Heart left ventricle (tissue), 16 donors: ENCODE data around the gene CRIP1. TPM values are rescaled to one million over a fixed set of nuclear protein-coding genes. Genes with fewer than 3 reads are reported as not detected.
A peak's percentile ranks its signal among the peaks of the same experiment; 100 is the strongest.

ENCODE experiments used
- ATAC-seq, 4 donors: fragments of 200-7000 bp; cut with Tn5 transposase; one replicate each; pipeline ENCODE4 v1.9.1; 2020 to 2022; ENCODE audit warnings: moderate library complexity in 4 of 4, mild to moderate bottlenecking in 3 of 4, moderate number of reproducible peaks in 1 of 4
- DNase-seq, 5 donors: peaks; one replicate each; pipeline ENCODE4 v3.0.0-alpha.2; 2020
- H3K27ac ChIP-seq, 12 donors: fragments of 200-600 bp; sonication (generic) in 4 of 12; one replicate each; pipeline versions ENCODE4 v1.5.0 to v1.8.0; 2016 to 2022; ENCODE audit warnings: mild to moderate bottlenecking in 2 of 12
- H3K27me3 ChIP-seq, 9 donors: fragments of 200-600 bp; sonication (generic) in 2 of 9; one replicate each; pipeline versions ENCODE4 v1.5.1 to v1.8.0; 2016 to 2022; ENCODE audit warnings: mild to moderate bottlenecking in 3 of 9
- H3K36me3 ChIP-seq, 9 donors: fragments of 200-600 bp; sonication (generic) in 2 of 9; one replicate each; pipeline versions ENCODE4 v1.5.0 to v1.8.0; 2018 to 2022; ENCODE audit warnings: mild to moderate bottlenecking in 2 of 9
- H3K4me1 ChIP-seq, 12 donors: fragments of 200-600 bp; sonication (generic) in 4 of 12; one replicate each; pipeline versions ENCODE4 v1.5.0 to v1.8.0; 2016 to 2022; ENCODE audit warnings: mild to moderate bottlenecking in 3 of 12
- H3K4me3 ChIP-seq, 12 donors: fragments of 200-600 bp; sonication (generic) in 4 of 12; one replicate each; pipeline versions ENCODE4 v1.5.0 to v1.8.0; 2017 to 2022; ENCODE audit warnings: mild to moderate bottlenecking in 9 of 12, moderate library complexity in 4 of 12
- H3K9me3 ChIP-seq, 12 donors: fragments of 200-600 bp; sonication (generic) in 4 of 12; one replicate each; pipeline versions ENCODE4 v1.5.0 to v1.8.0; 2016 to 2022; ENCODE audit warnings: mild to moderate bottlenecking in 1 of 12
- POLR2A ChIP-seq, 2 donors: fragments of 450-650 bp; IDR thresholded peaks; one replicate each; pipeline ENCODE4 v1.6.1; 2017; ENCODE audit warnings: antibody characterized with exemption in 2 of 2, mild to moderate bottlenecking in 2 of 2, moderate library complexity in 2 of 2
- WGBS, 4 donors: extraction: QIAGEN DNeasy Blood & Tissue Kit in 2 of 4; methylation state at CpG; one replicate each; pipeline versions ENCODE4 v1.1.5 to v1.1.7; 2013 to 2018; 5-methylcytosine and 5-hydroxymethylcytosine counted together
- intact Hi-C, 10 donors: fragments of 100-400 bp; cut with DNase I; formaldehyde crosslinking; loops; one replicate each; pipeline versions ENCODE4 v1.11.1 to v1.14.2; 2022
- polyA plus RNA-seq, 2 donors: library from polyadenylated mRNA; stranded (reverse); fragments of 200-250 nt; gene quantifications; one replicate each; pipeline ENCODE4 v1.2.3, GENCODE V29; 2013
- total RNA-seq, 9 donors: library from RNA; depleted of rRNA in 2 of 9; stranded (reverse); fragments of >200 nt in 2 of 9; fragmentation: NEBNext Ultra II Directional in 3 of 9; extraction: Animal tissue kit (Norgen Biotek cat#: 25700) in 3 of 9; gene quantifications; one replicate each; pipeline versions ENCODE4 v1.1.0 to v1.2.4, GENCODE V29; 2016 to 2023
- TF ChIP-seq, protein P1 (sequence below), 12 donors: fragments of 200-600 bp; sonication (generic) in 4 of 12; IDR thresholded peaks; one replicate each; pipeline versions ENCODE4 v1.5.0 to v1.8.0; 2018 to 2022; ENCODE audit warnings: antibody characterized with exemption in 12 of 12, mild to moderate bottlenecking in 5 of 12
- donor health status: ischemic (EF 13 %, LVEDD 7.1; RV severe dilation, severe dysfunction).
- donor health status: healthy with polysubstance abuse.
- donor health status: DM: no; HTN: yes; CAD: no.
- donor health status: DM: no; HTN: no; CAD: no.
- donor health status: ischemic (EF 25% LVEDD 6.9; RV normal size, moderate dysfunction).
- donor health status: ischemic (EF 25% LVEDD 5.7; RV mildly dilated, moderate dysfunction).
- donor health status: healthy.
- donor health status: DM: yes; HTN: yes; CAD: no.
- donor health status: ischemic (EF 35%, LVEDD 5.7; RV mildly dilated, moderate dysfunction).
- donor health status: nonischemic (EF 11% LVEDD 7.7; RV severe dilation, severe dysfunction).
- donor health status: DM: yes; HTN: yes; CAD: no.
- donor health status: PGD.
- donor health status: ischemic (EF 29% LVEDD 5.4; RV normal size, mild dysfunction).
- donor health status: nonischemic (EF 23%, LVEDD 6.1; RV moderate dilation, normal function).

CRIP1 gene
- total and polyA plus RNA-seq, 11 donors = 12.1 to 195 (median 62.3) TPM

DNA sequence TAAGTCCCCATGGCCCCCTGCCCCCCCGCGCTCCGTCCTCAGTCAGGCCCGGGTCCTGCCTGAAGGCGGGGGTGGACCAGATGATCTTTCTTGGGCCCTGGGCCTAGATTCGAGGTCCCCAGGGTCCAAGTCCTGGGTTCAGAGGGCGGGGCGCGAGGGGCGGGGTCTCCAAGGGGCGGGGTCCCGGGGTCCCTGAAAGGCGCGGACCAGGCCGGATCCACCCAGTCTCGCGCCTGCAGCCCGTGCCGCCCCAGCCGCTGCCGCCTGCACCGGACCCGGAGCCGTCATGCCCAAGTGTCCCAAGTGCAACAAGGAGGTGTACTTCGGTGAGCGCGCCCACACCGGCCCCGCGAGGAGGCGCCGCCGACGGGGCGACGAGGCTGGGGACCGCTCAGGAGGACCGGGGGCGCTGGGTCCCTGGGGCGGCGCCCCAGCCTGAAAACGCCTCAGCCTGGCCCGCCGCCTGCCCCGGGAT is 325 bp downstream of the CRIP1 start:
- Histone ChIP-seq H3K9me3 (no peaks in the 10 kb centered on the region), H3K4me1 (peaks cover 30 to 93% (median 80%) of the 10 kb centered on the region in 12 donors), H3K36me3 (peaks cover 0 to 7% (median 0%) of the 10 kb centered on the region in 9 donors), H3K4me3 (peak overlapping the region; percentile 45 to 85 (median 70)), H3K27ac (peak overlapping the region; percentile 82 to 100 (median 96)), H3K27me3 (no peaks in the 10 kb centered on the region)
- intact Hi-C loops = loop anchor here in 5 of 10 donors (5.0 to 10.0 kb wide), 3 partner anchors 40 to 115 kb away; partner anchors contain the start of gene MTA1 (in 1 of the 5)
- DNase-seq = peak; percentile 84 to 92 (median 89)
- no peak for ATAC-seq
- peak in 1 of 2 donors; percentile 69 for TF ChIP-seq POLR2A (IDR thresholded peaks at IDR 0.05)
- TF ChIP-seq, protein P1, sequence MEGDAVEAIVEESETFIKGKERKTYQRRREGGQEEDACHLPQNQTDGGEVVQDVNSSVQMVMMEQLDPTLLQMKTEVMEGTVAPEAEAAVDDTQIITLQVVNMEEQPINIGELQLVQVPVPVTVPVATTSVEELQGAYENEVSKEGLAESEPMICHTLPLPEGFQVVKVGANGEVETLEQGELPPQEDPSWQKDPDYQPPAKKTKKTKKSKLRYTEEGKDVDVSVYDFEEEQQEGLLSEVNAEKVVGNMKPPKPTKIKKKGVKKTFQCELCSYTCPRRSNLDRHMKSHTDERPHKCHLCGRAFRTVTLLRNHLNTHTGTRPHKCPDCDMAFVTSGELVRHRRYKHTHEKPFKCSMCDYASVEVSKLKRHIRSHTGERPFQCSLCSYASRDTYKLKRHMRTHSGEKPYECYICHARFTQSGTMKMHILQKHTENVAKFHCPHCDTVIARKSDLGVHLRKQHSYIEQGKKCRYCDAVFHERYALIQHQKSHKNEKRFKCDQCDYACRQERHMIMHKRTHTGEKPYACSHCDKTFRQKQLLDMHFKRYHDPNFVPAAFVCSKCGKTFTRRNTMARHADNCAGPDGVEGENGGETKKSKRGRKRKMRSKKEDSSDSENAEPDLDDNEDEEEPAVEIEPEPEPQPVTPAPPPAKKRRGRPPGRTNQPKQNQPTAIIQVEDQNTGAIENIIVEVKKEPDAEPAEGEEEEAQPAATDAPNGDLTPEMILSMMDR (IDR thresholded peaks at IDR 0.05) = no peak
- WGBS, 4 donors = 12 to 30% (median 15%) methylated on average over 8 to 45 of the region's 45 CpGs; no CpG with 5 or more reads in 1 of the 4 donors

DNA sequence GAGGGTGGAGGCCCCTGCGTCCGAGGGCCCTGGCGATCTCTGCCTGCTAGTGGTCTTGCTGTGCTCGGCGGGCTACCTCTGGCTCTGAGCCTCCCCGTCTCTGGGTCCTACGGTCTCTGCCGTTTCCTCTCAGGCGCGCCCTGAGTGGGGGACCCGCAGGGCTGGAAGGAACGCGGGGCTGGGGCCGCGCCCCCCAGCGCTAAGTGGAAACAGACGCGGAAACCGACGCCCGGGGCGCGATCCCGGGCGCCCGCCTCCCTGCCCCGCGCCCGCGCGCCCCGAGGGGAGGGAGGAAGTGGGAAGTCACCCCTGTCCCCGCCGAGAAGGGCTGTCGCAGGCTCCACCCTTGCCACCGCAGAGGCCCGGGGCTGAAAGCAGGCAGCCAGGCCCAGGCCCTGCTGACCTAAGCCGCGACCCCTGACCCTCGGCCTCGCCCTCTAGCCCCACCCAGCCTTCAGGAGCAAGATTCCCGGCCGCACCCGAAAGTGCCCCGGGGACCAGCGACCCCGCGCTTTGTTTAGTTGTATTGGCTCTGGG is 831 bp downstream of the CRIP1 start:
- intact Hi-C loops = loop anchor here in 5 of 10 donors (5.0 to 10.0 kb wide), 3 partner anchors 40 to 115 kb away; partner anchors contain the start of gene MTA1 (in 1 of the 5)
- 10 to 23% (median 18%) methylated on average over 21 to 48 of the region's 48 CpGs for WGBS, 4 donors
- no peaks in the 10 kb centered on the region for H3K27me3 ChIP-seq
- ATAC-seq = no peak
- H3K9me3 ChIP-seq = no peaks in the 10 kb centered on the region
- peaks cover 25 to 93% (median 79%) of the 10 kb centered on the region in 12 donors for H3K4me1 ChIP-seq
- peak in 4 of 5 donors; percentile 68 to 85 (median 72) for DNase-seq
- peak overlapping the region; percentile 82 to 100 (median 96) for H3K27ac ChIP-seq
- peak overlapping the region; percentile 45 to 85 (median 70) for H3K4me3 ChIP-seq
- TF ChIP-seq POLR2A (IDR thresholded peaks at IDR 0.05) = no peak
- H3K36me3 ChIP-seq = peaks cover 0 to 7% (median 0%) of the 10 kb centered on the region in 9 donors

DNA sequence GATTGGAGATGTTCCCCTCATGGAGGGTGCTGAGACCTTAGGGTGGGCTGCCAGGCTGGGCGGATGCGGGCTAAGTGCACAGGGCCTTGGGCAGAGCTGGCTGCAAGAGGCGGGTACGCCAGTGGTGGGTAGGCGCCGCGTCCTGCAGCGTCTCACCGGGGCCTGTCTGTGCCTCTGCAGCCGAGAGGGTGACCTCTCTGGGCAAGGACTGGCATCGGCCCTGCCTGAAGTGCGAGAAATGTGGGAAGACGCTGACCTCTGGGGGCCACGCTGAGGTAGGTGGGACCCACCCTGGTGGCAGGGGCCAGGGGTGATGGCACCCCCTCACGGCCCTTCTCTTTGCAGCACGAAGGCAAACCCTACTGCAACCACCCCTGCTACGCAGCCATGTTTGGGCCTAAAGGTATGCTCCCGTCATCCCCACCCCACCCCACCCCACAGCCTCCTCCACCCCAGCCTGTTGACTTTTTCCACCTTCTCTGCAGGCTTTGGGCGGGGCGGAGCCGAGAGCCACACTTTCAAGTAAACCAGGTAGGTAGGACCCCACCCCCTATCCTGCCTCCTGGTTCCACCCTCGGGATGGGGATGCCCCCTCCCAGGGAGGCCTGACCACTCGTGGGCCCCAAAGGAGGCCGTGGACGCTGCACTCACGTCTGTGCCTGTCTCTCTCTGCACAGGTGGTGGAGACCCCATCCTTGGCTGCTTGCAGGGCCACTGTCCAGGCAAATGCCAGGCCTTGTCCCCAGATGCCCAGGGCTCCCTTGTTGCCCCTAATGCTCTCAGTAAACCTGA is 1.5 kb downstream of the CRIP1 start:
- TF ChIP-seq, protein P1 (IDR thresholded peaks at IDR 0.05) = peak in 1 of 12 donors; percentile 4
- TF ChIP-seq POLR2A (IDR thresholded peaks at IDR 0.05) = no peak
- H3K4me3 ChIP-seq = peak overlapping the region; percentile 45 to 85 (median 70)
- no peaks in the 10 kb centered on the region for H3K27me3 ChIP-seq
- peaks cover 0 to 9% (median 0%) of the 10 kb centered on the region in 9 donors for H3K36me3 ChIP-seq
- 67 to 74% (median 68%) methylated on average over 17 to 26 of the region's 26 CpGs for WGBS, 4 donors
- no peaks in the 10 kb centered on the region for H3K9me3 ChIP-seq
- H3K4me1 ChIP-seq = peaks cover 18 to 88% (median 73%) of the 10 kb centered on the region in 12 donors
- DNase-seq (peak in 3 of 5 donors; percentile 26 to 62 (median 34)), ATAC-seq (no peak)
- intact Hi-C loops = loop anchor here in 9 of 10 donors (2.0 to 10.0 kb wide), 6 partner anchors 13 to 117 kb away; partner anchors contain the start of genes CRIP2 (in 2 of the 9) and MTA1 (in 1 of the 9)
- peak overlapping the region; percentile 82 to 100 (median 96) for H3K27ac ChIP-seq

DNA sequence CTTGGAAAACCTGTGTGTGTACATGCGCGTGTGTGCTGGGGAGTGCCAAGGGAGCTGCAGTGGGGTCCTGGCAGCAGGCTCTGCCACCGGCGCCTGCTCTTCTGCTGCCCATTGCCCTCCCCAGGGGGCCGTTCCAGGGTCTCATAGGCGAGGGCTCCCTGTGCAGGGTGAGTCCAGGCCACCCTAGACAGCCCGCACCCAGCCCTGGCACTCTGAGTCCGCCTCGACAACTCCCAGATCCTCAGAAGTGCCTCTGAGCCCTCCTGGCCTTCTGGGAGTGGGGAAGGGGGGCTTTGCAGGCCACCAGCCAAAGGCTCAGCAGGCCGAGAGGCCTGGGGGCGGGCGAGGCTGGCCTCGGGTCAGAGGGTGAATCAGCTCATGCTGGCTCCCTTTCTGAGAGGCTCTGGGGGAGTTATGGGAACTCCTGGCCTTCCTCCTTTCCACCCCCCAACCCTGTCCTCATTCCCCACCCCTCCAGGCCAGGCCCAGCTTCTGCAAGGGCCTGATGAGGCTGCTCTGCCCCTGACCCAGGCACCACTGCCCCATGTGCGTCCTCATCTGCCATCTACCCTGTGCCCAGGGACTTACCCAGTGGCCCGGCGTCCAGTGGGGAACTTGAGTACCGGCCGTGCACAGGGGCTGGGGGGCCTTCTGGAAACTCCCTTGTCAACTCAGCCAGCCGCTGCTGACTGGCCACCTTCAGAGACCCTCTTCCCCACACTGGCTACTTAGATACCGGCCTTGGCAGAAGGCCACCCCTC is 2.3 kb downstream of the CRIP1 start:
- TF ChIP-seq, protein P1 (IDR thresholded peaks at IDR 0.05) = no peak
- TF ChIP-seq POLR2A (IDR thresholded peaks at IDR 0.05) = no peak
- intact Hi-C loops = loop anchor here in 9 of 10 donors (1.0 to 10.0 kb wide), 7 partner anchors 14 to 118 kb away; partner anchors contain the start of genes CRIP2 (in 2 of the 9) and MTA1 (in 1 of the 9)
- ATAC-seq = no peak

More for the DNA sequence above, 2.3 kb downstream of the CRIP1 start:
- Histone ChIP-seq H3K36me3 (peaks cover 0 to 9% (median 0%) of the 10 kb centered on the region in 9 donors), H3K27me3 (no peaks in the 10 kb centered on the region), H3K9me3 (no peaks in the 10 kb centered on the region), H3K27ac (peak overlapping the region in 11 of 12 donors; percentile 92 to 100 (median 96)), H3K4me3 (peak overlapping the region in 10 of 12 donors; percentile 7 to 85 (median 72)), H3K4me1 (peaks cover 14 to 80% (median 66%) of the 10 kb centered on the region in 12 donors)
- peak in 3 of 5 donors; percentile 20 to 65 (median 52) for DNase-seq
- 45 to 73% (median 57%) methylated on average over 10 to 20 of the region's 20 CpGs for WGBS, 4 donors
